K562 (cell line): Measurements from ENCODE around the gene CEP135. TPM values are rescaled to one million over a fixed set of nuclear protein-coding genes. Genes with fewer than 3 reads are reported as not detected.
A peak's percentile ranks its signal among the peaks of the same experiment; 100 is the strongest.

Experiments
- KLF16 ChIP-seq: IDR thresholded peaks from 2 replicates; pipeline ENCODE4 v1.6.1; 2016; ENCODE audit warnings: antibody characterized with exemption
- NR4A1 ChIP-seq, 2 experiments: fragments of 250-450 bp in 1 of 2; fragments of 450-650 bp in 1 of 2; sonication (Bioruptor Pico) in 1 of 2; IDR thresholded peaks; 2 replicates each; pipeline versions ENCODE4 v1.4.0 to v1.6.1; 2016 to 2020; ENCODE audit warnings: mild to moderate bottlenecking in 2 of 2, missing compliant biosample characterization in 1 of 2, missing genetic modification characterization in 1 of 2, moderate library complexity in 1 of 2
- PURB ChIP-seq: sonication (generic); formaldehyde crosslinking; IDR thresholded peaks from 2 replicates; pipeline ENCODE4 v1.9.0; 2021; ENCODE audit warnings: low read depth, mild to moderate bottlenecking, missing genetic modification reagents
- RCOR1 ChIP-seq, 2 experiments: IDR thresholded peaks; 2 replicates each; pipeline ENCODE4 v1.6.1; 2012; ENCODE audit warnings: low read depth in 2 of 2, low read length in 2 of 2, borderline replicate concordance in 1 of 2, improper control_type of control experiment in 1 of 2
- TEAD4 ChIP-seq, 2 experiments: sonication (generic) in 1 of 2; formaldehyde crosslinking in 1 of 2; IDR thresholded peaks; 2 replicates each; pipeline versions ENCODE4 v1.6.1 to v1.8.0; 2012 to 2022; ENCODE audit warnings: borderline replicate concordance in 1 of 2, inconsistent platforms in 1 of 2, low read length in 1 of 2, mild to moderate bottlenecking in 1 of 2, missing genetic modification reagents in 1 of 2
- polyA plus RNA-seq, 8 experiments: library from polyadenylated mRNA; depleted of rRNA in 4 of 8; stranded (reverse) in 5 of 8; unstranded in 3 of 8; fragments of >200 nt; fragmentation: Nextera tagmentation in 2 of 8; fragmentation: Illumina TruSeq in 1 of 8; extraction: Ambion mirVana in 2 of 8; extraction: Trizol in 1 of 8; gene quantifications; 2 replicates each; pipeline versions ENCODE4 v1.2.1 to v1.2.3, GENCODE V29; 2011 to 2014; ENCODE audit warnings: inconsistent platforms in 1 of 8, missing spikeins in 1 of 8
- total RNA-seq, 7 experiments: library from RNA; depleted of rRNA in 6 of 7; stranded (reverse); fragments of >200 nt in 6 of 7; fragmentation: Illumina TruSeq in 2 of 7; extraction: Trizol in 2 of 7; gene quantifications; 2 replicates each; pipeline versions ENCODE4 v1.2.1 to v1.2.3, GENCODE V29; 2011 to 2021; ENCODE audit warnings: low replicate concordance in 1 of 7
- TF ChIP-seq, protein P1 (sequence below), 2 experiments: fragments of 450-650 bp; IDR thresholded peaks; 2 replicates each; pipeline ENCODE4 v1.6.1; 2016
- TF ChIP-seq, protein P2 (sequence below), 3 experiments: fragments of 200-800 bp in 1 of 3; sonication (Bioruptor generic) in 1 of 3; sonication (generic) in 1 of 3; formaldehyde crosslinking in 1 of 3; IDR thresholded peaks; 2 replicates each; pipeline versions ENCODE4 v1.6.1 to v1.8.0; 2016 to 2022; ENCODE audit warnings: mild to moderate bottlenecking in 2 of 3, missing compliant biosample characterization in 2 of 3, missing genetic modification characterization in 2 of 3, missing genetic modification reagents in 1 of 3
- TF ChIP-seq, protein P3 (sequence below), 2 experiments: fragments of 450-650 bp; conservative IDR thresholded peaks; 2 replicates each; pipeline ENCODE4 v1.6.1; 2017; ENCODE audit warnings: mild to moderate bottlenecking in 2 of 2, moderate library complexity in 2 of 2

The CEP135 gene
- total and polyA plus RNA-seq, 9 of the 15 experiments (the other 6 are each of a cell fraction or from before 2014, with no cell fraction given) = 3.1 to 18.9 (median 15.3) TPM

DNA sequence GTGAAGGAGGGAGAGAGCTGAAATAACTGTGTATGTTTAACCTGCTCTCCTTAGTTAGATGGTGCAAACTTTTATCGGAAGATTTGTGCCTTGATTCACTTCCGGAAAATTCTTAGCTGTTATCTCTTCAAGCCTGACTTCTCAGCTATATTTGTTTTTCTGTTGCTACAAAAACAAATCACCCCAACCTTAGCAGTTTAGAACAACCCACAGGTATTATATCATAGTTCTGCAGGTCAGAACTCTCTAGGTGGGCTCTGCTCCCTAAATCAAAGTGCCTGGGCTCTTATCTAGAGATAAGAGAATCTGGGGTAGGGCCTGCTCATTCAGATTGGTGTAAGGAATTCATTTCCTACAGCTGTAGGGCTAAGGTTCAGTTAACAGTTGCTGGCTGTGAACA, 15.1 kb upstream of the CEP135 start (continued):
- 0 out of 2 replicates have a peak, but pooled peaks have one; percentile 26 for TF ChIP-seq TEAD4 (IDR thresholded peaks at IDR 0.05; ENCODE audit: low read length)
- TF ChIP-seq TEAD4 (CRISPR knock-in tag; IDR thresholded peaks at IDR 0.05; ENCODE audit: borderline replicate concordance) = no peak
- TF ChIP-seq, protein P1, sequence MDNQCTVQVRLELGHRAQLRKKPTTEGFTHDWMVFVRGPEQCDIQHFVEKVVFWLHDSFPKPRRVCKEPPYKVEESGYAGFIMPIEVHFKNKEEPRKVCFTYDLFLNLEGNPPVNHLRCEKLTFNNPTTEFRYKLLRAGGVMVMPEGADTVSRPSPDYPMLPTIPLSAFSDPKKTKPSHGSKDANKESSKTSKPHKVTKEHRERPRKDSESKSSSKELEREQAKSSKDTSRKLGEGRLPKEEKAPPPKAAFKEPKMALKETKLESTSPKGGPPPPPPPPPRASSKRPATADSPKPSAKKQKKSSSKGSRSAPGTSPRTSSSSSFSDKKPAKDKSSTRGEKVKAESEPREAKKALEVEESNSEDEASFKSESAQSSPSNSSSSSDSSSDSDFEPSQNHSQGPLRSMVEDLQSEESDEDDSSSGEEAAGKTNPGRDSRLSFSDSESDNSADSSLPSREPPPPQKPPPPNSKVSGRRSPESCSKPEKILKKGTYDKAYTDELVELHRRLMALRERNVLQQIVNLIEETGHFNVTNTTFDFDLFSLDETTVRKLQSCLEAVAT (IDR thresholded peaks at IDR 0.05) = no peak
- TF ChIP-seq, protein P2, sequence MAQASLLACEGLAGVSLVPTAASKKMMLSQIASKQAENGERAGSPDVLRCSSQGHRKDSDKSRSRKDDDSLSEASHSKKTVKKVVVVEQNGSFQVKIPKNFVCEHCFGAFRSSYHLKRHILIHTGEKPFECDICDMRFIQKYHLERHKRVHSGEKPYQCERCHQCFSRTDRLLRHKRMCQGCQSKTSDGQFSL (CRISPR knock-in tag; IDR thresholded peaks at IDR 0.05) = no peak
- TF ChIP-seq, protein P2 (tag; IDR thresholded peaks at IDR 0.05) = no peak
- TF ChIP-seq KLF16 = no peak
- TF ChIP-seq, protein P3, sequence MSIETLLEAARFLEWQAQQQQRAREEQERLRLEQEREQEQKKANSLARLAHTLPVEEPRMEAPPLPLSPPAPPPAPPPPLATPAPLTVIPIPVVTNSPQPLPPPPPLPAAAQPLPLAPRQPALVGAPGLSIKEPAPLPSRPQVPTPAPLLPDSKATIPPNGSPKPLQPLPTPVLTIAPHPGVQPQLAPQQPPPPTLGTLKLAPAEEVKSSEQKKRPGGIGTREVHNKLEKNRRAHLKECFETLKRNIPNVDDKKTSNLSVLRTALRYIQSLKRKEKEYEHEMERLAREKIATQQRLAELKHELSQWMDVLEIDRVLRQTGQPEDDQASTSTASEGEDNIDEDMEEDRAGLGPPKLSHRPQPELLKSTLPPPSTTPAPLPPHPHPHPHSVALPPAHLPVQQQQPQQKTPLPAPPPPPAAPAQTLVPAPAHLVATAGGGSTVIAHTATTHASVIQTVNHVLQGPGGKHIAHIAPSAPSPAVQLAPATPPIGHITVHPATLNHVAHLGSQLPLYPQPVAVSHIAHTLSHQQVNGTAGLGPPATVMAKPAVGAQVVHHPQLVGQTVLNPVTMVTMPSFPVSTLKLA (conservative IDR thresholded peaks at IDR 0.05) = no peak
- no peak for TF ChIP-seq RCOR1 (IDR thresholded peaks at IDR 0.05; ENCODE audit: borderline replicate concordance in 1 of 2, low read depth in 2 of 2, low read length in 2 of 2)
- TF ChIP-seq PURB = no peak
- no peak for TF ChIP-seq NR4A1 (CRISPR knock-in tag; IDR thresholded peaks at IDR 0.05)
- TF ChIP-seq NR4A1 (tag; IDR thresholded peaks at IDR 0.05) = no peak
- TF ChIP-seq, all 486 proteins: peak for 2
